Heart left ventricle (tissue), 16 donors: ENCODE data around the gene SMC5. TPM values are rescaled to one million over a fixed set of nuclear protein-coding genes. Genes with fewer than 3 reads are reported as not detected.
"Not testable (repeated sequence)": the region's sequence is repeated elsewhere in the genome, so short reads cannot be mapped to it uniquely, and the experiment has no call there.

Source experiments
- ATAC-seq, 4 donors: fragments of 200-7000 bp; cut with Tn5 transposase; one replicate each; pipeline ENCODE4 v1.9.1; 2020 to 2022; ENCODE audit warnings: moderate library complexity in 4 of 4, mild to moderate bottlenecking in 3 of 4, moderate number of reproducible peaks in 1 of 4
- DNase-seq, 5 donors: peaks; one replicate each; pipeline ENCODE4 v3.0.0-alpha.2; 2020
- H3K27ac ChIP-seq, 12 donors: fragments of 200-600 bp; sonication (generic) in 4 of 12; one replicate each; pipeline versions ENCODE4 v1.5.0 to v1.8.0; 2016 to 2022; ENCODE audit warnings: mild to moderate bottlenecking in 2 of 12
- H3K27me3 ChIP-seq, 9 donors: fragments of 200-600 bp; sonication (generic) in 2 of 9; one replicate each; pipeline versions ENCODE4 v1.5.1 to v1.8.0; 2016 to 2022; ENCODE audit warnings: mild to moderate bottlenecking in 3 of 9
- H3K36me3 ChIP-seq, 9 donors: fragments of 200-600 bp; sonication (generic) in 2 of 9; one replicate each; pipeline versions ENCODE4 v1.5.0 to v1.8.0; 2018 to 2022; ENCODE audit warnings: mild to moderate bottlenecking in 2 of 9
- H3K4me1 ChIP-seq, 12 donors: fragments of 200-600 bp; sonication (generic) in 4 of 12; one replicate each; pipeline versions ENCODE4 v1.5.0 to v1.8.0; 2016 to 2022; ENCODE audit warnings: mild to moderate bottlenecking in 3 of 12
- H3K4me3 ChIP-seq, 12 donors: fragments of 200-600 bp; sonication (generic) in 4 of 12; one replicate each; pipeline versions ENCODE4 v1.5.0 to v1.8.0; 2017 to 2022; ENCODE audit warnings: mild to moderate bottlenecking in 9 of 12, moderate library complexity in 4 of 12
- H3K9me3 ChIP-seq, 12 donors: fragments of 200-600 bp; sonication (generic) in 4 of 12; one replicate each; pipeline versions ENCODE4 v1.5.0 to v1.8.0; 2016 to 2022; ENCODE audit warnings: mild to moderate bottlenecking in 1 of 12
- POLR2A ChIP-seq, 2 donors: fragments of 450-650 bp; IDR thresholded peaks; one replicate each; pipeline ENCODE4 v1.6.1; 2017; ENCODE audit warnings: antibody characterized with exemption in 2 of 2, mild to moderate bottlenecking in 2 of 2, moderate library complexity in 2 of 2
- WGBS, 4 donors: extraction: QIAGEN DNeasy Blood & Tissue Kit in 2 of 4; methylation state at CpG; one replicate each; pipeline versions ENCODE4 v1.1.5 to v1.1.7; 2013 to 2018; 5-methylcytosine and 5-hydroxymethylcytosine counted together
- intact Hi-C, 10 donors: fragments of 100-400 bp; cut with DNase I; formaldehyde crosslinking; loops; one replicate each; pipeline versions ENCODE4 v1.11.1 to v1.14.2; 2022
- polyA plus RNA-seq, 2 donors: library from polyadenylated mRNA; stranded (reverse); fragments of 200-250 nt; gene quantifications; one replicate each; pipeline ENCODE4 v1.2.3, GENCODE V29; 2013
- total RNA-seq, 9 donors: library from RNA; depleted of rRNA in 2 of 9; stranded (reverse); fragments of >200 nt in 2 of 9; fragmentation: NEBNext Ultra II Directional in 3 of 9; extraction: Animal tissue kit (Norgen Biotek cat#: 25700) in 3 of 9; gene quantifications; one replicate each; pipeline versions ENCODE4 v1.1.0 to v1.2.4, GENCODE V29; 2016 to 2023
- TF ChIP-seq, protein P1 (sequence below), 12 donors: fragments of 200-600 bp; sonication (generic) in 4 of 12; IDR thresholded peaks; one replicate each; pipeline versions ENCODE4 v1.5.0 to v1.8.0; 2018 to 2022; ENCODE audit warnings: antibody characterized with exemption in 12 of 12, mild to moderate bottlenecking in 5 of 12
- donor health status: ischemic (EF 13 %, LVEDD 7.1; RV severe dilation, severe dysfunction).
- donor health status: healthy with polysubstance abuse.
- donor health status: DM: no; HTN: yes; CAD: no.
- donor health status: DM: no; HTN: no; CAD: no.
- donor health status: ischemic (EF 25% LVEDD 6.9; RV normal size, moderate dysfunction).
- donor health status: ischemic (EF 25% LVEDD 5.7; RV mildly dilated, moderate dysfunction).
- donor health status: healthy.
- donor health status: DM: yes; HTN: yes; CAD: no.
- donor health status: ischemic (EF 35%, LVEDD 5.7; RV mildly dilated, moderate dysfunction).
- donor health status: nonischemic (EF 11% LVEDD 7.7; RV severe dilation, severe dysfunction).
- donor health status: DM: yes; HTN: yes; CAD: no.
- donor health status: PGD.
- donor health status: ischemic (EF 29% LVEDD 5.4; RV normal size, mild dysfunction).
- donor health status: nonischemic (EF 23%, LVEDD 6.1; RV moderate dilation, normal function).

SMC5 gene
- total and polyA plus RNA-seq, 11 donors = 6.8 to 14.6 (median 11.0) TPM

DNA sequence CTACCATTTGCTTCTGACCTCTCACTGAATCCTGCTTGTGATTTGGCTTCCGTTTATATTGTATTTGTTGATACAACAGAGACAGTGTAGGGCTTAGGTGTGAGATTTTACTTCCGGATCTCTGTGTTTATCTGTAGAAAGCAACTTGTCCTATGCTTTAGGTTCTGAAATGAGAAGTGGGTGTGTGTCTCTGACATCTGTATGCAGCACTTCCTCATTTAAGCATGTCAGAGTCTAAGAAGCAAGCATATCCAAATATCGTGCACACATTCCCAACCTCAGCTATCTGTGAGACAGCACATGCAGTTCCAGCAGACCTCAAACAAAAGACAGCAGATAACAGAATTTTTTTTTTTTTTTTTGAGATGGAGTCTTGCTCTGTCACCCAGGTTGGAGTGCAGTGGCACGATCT lies 139.4 kb downstream of the SMC5 start:
- DNase-seq (no peak), ATAC-seq (peak; percentile 52 to 75 (median 66))
- H3K9me3 ChIP-seq = no peaks in the 10 kb centered on the region
- H3K36me3 ChIP-seq = no peaks in the 10 kb centered on the region
- H3K27ac ChIP-seq = peak overlapping the region in 11 of 12 donors; percentile 6 to 72 (median 43)
- intact Hi-C loops = loop anchor here in 1 of 10 donors (10.0 kb wide), 1 partner anchor 53 kb away; no protein-coding TSS in a partner anchor
- H3K4me1 ChIP-seq = peaks cover 45 to 99% (median 93%) of the 10 kb centered on the region in 12 donors
- H3K27me3 ChIP-seq = no peaks in the 10 kb centered on the region
- TF ChIP-seq, protein P1, sequence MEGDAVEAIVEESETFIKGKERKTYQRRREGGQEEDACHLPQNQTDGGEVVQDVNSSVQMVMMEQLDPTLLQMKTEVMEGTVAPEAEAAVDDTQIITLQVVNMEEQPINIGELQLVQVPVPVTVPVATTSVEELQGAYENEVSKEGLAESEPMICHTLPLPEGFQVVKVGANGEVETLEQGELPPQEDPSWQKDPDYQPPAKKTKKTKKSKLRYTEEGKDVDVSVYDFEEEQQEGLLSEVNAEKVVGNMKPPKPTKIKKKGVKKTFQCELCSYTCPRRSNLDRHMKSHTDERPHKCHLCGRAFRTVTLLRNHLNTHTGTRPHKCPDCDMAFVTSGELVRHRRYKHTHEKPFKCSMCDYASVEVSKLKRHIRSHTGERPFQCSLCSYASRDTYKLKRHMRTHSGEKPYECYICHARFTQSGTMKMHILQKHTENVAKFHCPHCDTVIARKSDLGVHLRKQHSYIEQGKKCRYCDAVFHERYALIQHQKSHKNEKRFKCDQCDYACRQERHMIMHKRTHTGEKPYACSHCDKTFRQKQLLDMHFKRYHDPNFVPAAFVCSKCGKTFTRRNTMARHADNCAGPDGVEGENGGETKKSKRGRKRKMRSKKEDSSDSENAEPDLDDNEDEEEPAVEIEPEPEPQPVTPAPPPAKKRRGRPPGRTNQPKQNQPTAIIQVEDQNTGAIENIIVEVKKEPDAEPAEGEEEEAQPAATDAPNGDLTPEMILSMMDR (IDR thresholded peaks at IDR 0.05) = no peak
- no peak for TF ChIP-seq POLR2A (IDR thresholded peaks at IDR 0.05)
- 13 to 18% (median 14%) methylated on average over 4 of the region's 4 CpGs for WGBS, 4 donors
- peak overlapping the region in 1 of 12 donors; percentile 6 for H3K4me3 ChIP-seq

- DNase-seq = no peak
- H3K27ac ChIP-seq = peak overlapping the region in 11 of 12 donors; percentile 11 to 72 (median 37)
- no peaks in the 10 kb centered on the region for H3K9me3 ChIP-seq
- H3K27me3 ChIP-seq = no peaks in the 10 kb centered on the region
- H3K4me3 ChIP-seq = no peak overlapping the region
- ATAC-seq = no peak
- intact Hi-C loops = loop anchor here in 1 of 10 donors (10.0 kb wide), 1 partner anchor 54 kb away; no protein-coding TSS in a partner anchor
- H3K4me1 ChIP-seq = peaks cover 47 to 99% (median 94%) of the 10 kb centered on the region in 12 donors
- TF ChIP-seq POLR2A (IDR thresholded peaks at IDR 0.05) = no peak
- TF ChIP-seq, protein P1 (IDR thresholded peaks at IDR 0.05) = no peak
- no peaks in the 10 kb centered on the region for H3K36me3 ChIP-seq
These were observed 140.4 kb downstream of the SMC5 start for GRCh38 chr9:70399141-70399540.

DNA sequence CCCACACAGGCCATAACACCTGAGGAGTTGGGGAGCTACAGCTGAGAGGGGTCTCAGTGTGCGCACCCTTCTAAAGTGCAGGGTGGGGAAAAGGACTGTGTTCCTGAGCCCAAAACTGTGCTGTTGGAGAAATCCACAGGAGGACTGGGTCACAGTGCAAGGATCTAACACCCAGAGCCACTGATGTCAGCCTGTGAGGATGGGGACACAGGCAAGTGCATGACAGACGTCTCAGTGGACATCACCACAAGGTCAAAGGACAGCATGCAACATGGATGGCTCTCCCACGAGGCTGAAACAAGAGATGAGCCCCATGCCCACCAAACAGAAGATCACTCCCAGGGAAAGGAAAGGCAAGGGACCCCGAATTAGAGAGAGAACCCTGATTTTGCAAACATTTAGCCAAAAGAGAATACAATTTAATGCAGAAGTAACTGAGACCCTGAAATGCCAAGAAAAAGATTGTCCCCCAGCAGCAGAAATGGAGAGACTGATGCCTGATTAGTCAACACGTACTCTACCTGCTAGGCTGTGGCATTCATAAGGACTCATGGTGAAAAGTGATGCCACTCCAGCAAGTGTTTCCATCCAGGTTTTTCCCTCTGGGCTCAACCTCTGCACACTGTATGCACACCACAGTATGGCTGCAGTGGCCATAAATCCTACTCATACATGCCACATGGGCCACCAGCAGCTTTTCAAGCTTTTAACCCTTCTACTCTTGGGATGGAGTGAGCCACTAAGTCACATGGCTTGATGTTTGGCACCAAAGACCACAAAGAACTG lies 141.5 kb downstream of the SMC5 start:
- H3K4me3 ChIP-seq = no peak overlapping the region
- no peaks in the 10 kb centered on the region for H3K27me3 ChIP-seq
- peaks cover 40 to 99% (median 94%) of the 10 kb centered on the region in 12 donors for H3K4me1 ChIP-seq
- WGBS, 4 donors = 60 to 64% (median 61%) methylated on average over 5 of the region's 5 CpGs
- DNase-seq = no peak
- peak overlapping the region in 9 of 12 donors; percentile 6 to 72 (median 37) for H3K27ac ChIP-seq
- peak in 2 of 4 donors; percentile 13 to 16 for ATAC-seq
- TF ChIP-seq, protein P1 (IDR thresholded peaks at IDR 0.05) = no peak
- TF ChIP-seq POLR2A (IDR thresholded peaks at IDR 0.05) = no peak
- H3K36me3 ChIP-seq = no peaks in the 10 kb centered on the region
- H3K9me3 ChIP-seq = no peaks in the 10 kb centered on the region
- intact Hi-C loops = loop anchor here in 2 of 10 donors (5.0 to 10.0 kb wide), 2 partner anchors 43 to 205 kb away; no protein-coding TSS in a partner anchor

DNA sequence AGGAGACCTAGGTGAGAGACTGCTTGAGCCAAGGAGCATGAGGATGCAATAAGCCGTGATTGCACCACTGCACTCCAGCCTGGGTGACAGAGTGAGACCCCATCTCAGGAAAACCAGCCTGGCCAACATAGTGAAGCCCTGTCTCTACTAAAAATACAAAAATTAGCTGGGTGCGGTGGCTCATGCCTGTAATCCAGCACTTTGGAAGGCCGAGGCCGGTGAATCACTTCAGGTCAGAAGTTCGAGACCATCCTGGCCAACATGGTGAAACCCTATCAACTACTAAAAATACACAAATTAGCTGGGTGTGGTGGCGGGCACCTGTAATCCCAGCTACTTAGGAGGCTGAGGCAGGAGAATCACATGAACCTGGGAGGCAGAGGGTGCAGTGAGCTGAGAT lies 142.5 kb downstream of the SMC5 start:
- H3K36me3 ChIP-seq, H3K4me3 ChIP-seq, H3K27me3 ChIP-seq, DNase-seq, H3K9me3 ChIP-seq, ATAC-seq: not testable (repeated sequence)
- 86 to 99% (median 94%) methylated on average over 6 of the region's 6 CpGs for WGBS, 4 donors
- intact Hi-C loops = loop anchor here in 2 of 10 donors (5.0 to 10.0 kb wide), 2 partner anchors 44 to 204 kb away; no protein-coding TSS in a partner anchor
- Histone ChIP-seq H3K4me1 (peaks cover 34 to 99% (median 94%) of the 10 kb centered on the region in 12 donors), H3K27ac (peak overlapping the region in 2 of 12 donors; percentile 29 to 70)
